ENCODE results near the gene NUDT8. TPM values are rescaled to one million over a fixed set of nuclear protein-coding genes. Genes with fewer than 3 reads are reported as not detected.

Gene NUDT8, protein sequence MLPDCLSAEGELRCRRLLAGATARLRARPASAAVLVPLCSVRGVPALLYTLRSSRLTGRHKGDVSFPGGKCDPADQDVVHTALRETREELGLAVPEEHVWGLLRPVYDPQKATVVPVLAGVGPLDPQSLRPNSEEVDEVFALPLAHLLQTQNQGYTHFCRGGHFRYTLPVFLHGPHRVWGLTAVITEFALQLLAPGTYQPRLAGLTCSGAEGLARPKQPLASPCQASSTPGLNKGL
- total RNA-seq, result 5.2 TPM

DNA sequence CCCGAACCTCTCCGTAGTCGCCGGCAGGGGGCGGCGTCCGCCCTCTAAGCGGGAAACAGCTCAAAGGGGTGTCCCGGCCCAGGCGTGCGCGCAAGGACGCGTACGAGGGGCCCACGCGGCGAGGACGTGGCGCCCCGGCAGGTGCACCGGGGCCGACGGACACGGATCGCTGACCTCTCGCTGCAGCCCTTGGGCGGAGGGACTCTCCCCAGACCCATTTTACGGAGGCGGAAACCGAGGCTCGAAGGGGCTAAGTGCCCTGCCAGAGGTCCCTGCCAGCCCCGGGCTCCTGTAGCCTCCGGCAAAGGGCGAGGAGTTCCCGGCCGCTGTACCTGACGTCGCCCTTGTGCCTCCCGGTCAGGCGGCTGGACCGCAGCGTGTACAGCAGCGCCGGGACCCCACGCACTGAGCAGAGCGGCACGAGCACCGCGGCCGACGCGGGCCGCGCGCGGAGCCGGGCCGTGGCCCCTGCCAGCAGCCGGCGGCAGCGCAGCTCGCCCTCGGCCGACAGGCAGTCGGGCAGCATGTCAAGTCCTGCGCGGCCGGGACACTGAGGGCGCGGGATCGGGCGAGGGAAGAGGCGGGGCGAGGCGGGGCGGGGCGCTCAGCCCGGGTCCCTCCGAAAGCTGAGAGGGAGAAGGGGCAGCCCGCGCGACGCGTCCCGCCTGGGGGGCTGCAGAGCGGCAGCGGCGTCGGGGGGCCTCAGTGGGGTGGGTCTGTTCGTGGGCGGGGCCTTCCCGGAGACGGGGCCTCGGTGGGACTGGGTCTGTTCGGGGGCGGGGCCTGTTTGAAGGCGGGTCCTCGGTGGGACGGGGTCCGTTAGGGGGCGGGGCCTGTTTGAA is at the start of gene NUDT8:
TSS of gene NUDT8 (minus strand) at position 552 of the 842 bp plus-strand sequence. CDS start at position 526, 26 bp downstream.
- H3K27me3 ChIP-seq (ENCODE audit: control insufficient read depth in 3 of 3, insufficient read depth in 3 of 3, low read length in 3 of 3), result peaks cover 0 to 6% (median 3%) of the 10 kb centered on the region in 3 donors
- peak within 1 kb of the TSS; percentile 76 to 83 (median 82) for H3K4me3 ChIP-seq (ENCODE audit: low read length in 3 of 3)
- H3K9me3 ChIP-seq (ENCODE audit: control insufficient read depth in 3 of 3, low read length in 3 of 3), result no peaks in the 10 kb centered on the region
- H3K27ac ChIP-seq (ENCODE audit: low read depth, low read length), result peak within 1 kb of the TSS; percentile 83
- H3K36me3 ChIP-seq (ENCODE audit: control insufficient read depth in 3 of 3, insufficient read depth in 3 of 3, low read length in 3 of 3), result no peaks in the 10 kb centered on the region
- H3K4me1 ChIP-seq (ENCODE audit: control insufficient read depth in 3 of 3, insufficient read depth in 3 of 3, low read length in 3 of 3), result peaks cover 11 to 21% (median 16%) of the 10 kb centered on the region in 3 donors
- H3K9ac ChIP-seq (ENCODE audit: low read depth in 1 of 3, low read length in 3 of 3), result peak within 1 kb of the TSS; percentile 78 to 85 (median 80)

DNA sequence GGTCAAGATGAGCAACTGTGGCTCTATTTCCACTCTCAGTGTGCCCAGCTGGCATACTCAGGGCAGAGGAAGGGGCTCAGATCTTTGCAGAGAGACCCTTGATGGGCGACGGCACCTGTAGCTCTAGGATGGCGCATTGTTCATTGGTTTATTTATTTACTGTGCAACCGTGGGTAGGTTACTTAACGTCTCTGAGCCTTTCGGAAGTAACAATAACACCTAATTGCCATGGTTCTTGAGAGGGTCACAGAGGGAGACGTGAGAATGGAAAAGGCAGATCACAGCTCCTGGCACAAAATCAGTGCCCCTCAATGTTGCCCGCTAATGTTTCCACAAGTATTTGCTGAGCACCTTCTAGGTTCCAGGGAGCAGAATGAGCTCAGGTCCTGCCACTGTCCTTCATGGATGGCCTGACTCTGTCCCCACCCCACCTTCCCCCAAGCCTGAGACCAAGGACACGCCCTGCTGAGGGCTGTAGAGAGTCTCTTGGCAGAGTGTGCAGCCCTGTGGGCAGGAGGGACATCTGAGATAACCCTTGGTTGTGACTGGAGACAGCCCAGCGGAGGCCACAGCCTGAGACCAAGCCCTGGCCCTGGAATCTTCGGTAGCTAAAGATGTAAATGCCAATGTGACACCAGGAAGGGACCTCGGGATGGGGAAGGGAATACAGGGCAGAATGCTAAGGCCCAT is 45.5 kb upstream of the NUDT8 start:
- no peaks in the 10 kb centered on the region for H3K36me3 ChIP-seq (ENCODE audit: control insufficient read depth in 3 of 3, insufficient read depth in 3 of 3, low read length in 3 of 3)
- no peak overlapping the region for H3K27ac ChIP-seq (ENCODE audit: low read depth, low read length)
- no peaks in the 10 kb centered on the region for H3K4me1 ChIP-seq (ENCODE audit: control insufficient read depth in 3 of 3, insufficient read depth in 3 of 3, low read length in 3 of 3)
- no peak overlapping the region for H3K4me3 ChIP-seq (ENCODE audit: low read length in 3 of 3)
- no peak overlapping the region for H3K9ac ChIP-seq (ENCODE audit: low read depth in 1 of 3, low read length in 3 of 3)
- peaks cover 20 to 37% (median 26%) of the 10 kb centered on the region in 3 donors for H3K27me3 ChIP-seq (ENCODE audit: control insufficient read depth in 3 of 3, insufficient read depth in 3 of 3, low read length in 3 of 3)
- no peaks in the 10 kb centered on the region for H3K9me3 ChIP-seq (ENCODE audit: control insufficient read depth in 3 of 3, low read length in 3 of 3)

DNA sequence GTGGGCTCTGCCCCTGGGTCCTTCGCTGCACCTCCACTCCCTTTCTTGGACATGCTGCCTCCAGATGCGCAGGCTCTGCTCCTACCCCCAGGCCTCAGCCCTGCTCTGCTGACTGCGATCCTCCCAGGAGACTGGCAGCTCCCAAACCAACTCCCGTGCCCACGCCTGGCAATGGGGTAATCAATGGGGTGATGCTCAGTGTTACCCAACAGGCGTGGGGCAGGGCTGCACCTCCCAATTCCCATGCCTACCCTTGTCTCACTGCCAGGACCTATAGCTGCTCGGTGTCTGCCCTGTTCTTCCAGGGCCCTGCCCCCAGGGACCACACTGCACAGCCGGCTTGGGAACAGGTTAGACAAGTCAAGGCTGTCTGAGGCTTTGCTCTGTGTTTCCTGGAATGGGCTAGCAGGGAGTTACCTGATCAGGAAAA is 44.7 kb upstream of the NUDT8 start, which contains the start of gene ALDH3B2:
TSS of gene ALDH3B2 (minus strand) at position 182 of the 430 bp plus-strand sequence. CDS start 7,688 bp downstream, outside the sequence.
- peaks cover 20 to 37% (median 28%) of the 10 kb centered on the region in 3 donors for H3K27me3 ChIP-seq (ENCODE audit: control insufficient read depth in 3 of 3, insufficient read depth in 3 of 3, low read length in 3 of 3)
- H3K4me3 ChIP-seq (ENCODE audit: low read length in 3 of 3), result no peak within 1 kb of the TSS
- no peak within 1 kb of the TSS for H3K9ac ChIP-seq (ENCODE audit: low read depth in 1 of 3, low read length in 3 of 3)
- H3K27ac ChIP-seq (ENCODE audit: low read depth, low read length), result no peak within 1 kb of the TSS
- no peaks in the 10 kb centered on the region for H3K9me3 ChIP-seq (ENCODE audit: control insufficient read depth in 3 of 3, low read length in 3 of 3)
- no peaks in the 10 kb centered on the region for H3K4me1 ChIP-seq (ENCODE audit: control insufficient read depth in 3 of 3, insufficient read depth in 3 of 3, low read length in 3 of 3)
- H3K36me3 ChIP-seq (ENCODE audit: control insufficient read depth in 3 of 3, insufficient read depth in 3 of 3, low read length in 3 of 3), result no peaks in the 10 kb centered on the region

DNA sequence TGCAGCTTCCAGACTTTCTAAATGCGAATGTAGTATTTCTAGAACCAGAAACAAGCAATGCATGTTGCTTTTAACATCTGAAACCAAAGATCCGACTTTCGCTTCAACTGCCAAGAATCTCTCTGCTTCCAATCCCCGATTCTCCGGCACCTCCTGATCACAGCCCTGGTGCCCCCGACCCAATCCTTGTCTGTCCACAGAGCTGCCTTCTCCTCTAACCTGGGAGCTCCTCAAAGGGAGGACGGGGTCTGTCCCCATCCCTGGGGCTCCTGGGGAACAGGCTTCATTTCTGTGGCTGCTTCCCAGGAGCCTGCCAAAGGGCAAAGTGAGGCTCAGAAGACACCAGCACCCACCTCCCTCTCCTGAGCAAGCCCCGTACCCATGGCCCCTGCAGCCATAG is 44.2 kb upstream of the NUDT8 start:
- Histone ChIP-seq H3K9me3 (ENCODE audit: control insufficient read depth in 3 of 3, low read length in 3 of 3) (no peaks in the 10 kb centered on the region), H3K27me3 (ENCODE audit: control insufficient read depth in 3 of 3, insufficient read depth in 3 of 3, low read length in 3 of 3) (peaks cover 20 to 37% (median 31%) of the 10 kb centered on the region in 3 donors), H3K4me1 (ENCODE audit: control insufficient read depth in 3 of 3, insufficient read depth in 3 of 3, low read length in 3 of 3) (no peaks in the 10 kb centered on the region), H3K27ac (ENCODE audit: low read depth, low read length) (no peak overlapping the region), H3K9ac (ENCODE audit: low read depth in 1 of 3, low read length in 3 of 3) (no peak overlapping the region), H3K4me3 (ENCODE audit: low read length in 3 of 3) (no peak overlapping the region), H3K36me3 (ENCODE audit: control insufficient read depth in 3 of 3, insufficient read depth in 3 of 3, low read length in 3 of 3) (no peaks in the 10 kb centered on the region)

DNA sequence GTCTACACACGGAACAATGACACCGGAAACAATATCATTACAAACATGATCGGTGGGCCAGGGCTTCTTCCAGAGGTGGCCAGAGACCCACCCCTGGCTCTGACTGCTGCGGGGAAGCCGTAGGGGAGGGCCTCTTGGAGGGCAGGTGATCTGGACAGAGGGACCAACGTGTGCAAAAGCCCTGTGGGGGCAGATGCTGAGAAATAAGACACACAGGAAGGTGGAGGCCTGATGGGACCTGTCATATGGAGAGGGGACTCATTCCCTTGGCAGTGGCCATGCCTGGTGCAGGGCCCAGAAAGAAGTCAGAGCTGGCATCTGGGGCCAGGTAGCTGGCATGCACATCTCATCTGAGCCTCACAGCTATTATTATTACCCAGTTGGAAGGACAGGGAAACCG is 43.6 kb upstream of the NUDT8 start:
- no peak overlapping the region for H3K27ac ChIP-seq (ENCODE audit: low read depth, low read length)
- no peak overlapping the region for H3K4me3 ChIP-seq (ENCODE audit: low read length in 3 of 3)
- H3K36me3 ChIP-seq (ENCODE audit: control insufficient read depth in 3 of 3, insufficient read depth in 3 of 3, low read length in 3 of 3), result no peaks in the 10 kb centered on the region
- no peaks in the 10 kb centered on the region for H3K4me1 ChIP-seq (ENCODE audit: control insufficient read depth in 3 of 3, insufficient read depth in 3 of 3, low read length in 3 of 3)
- H3K9me3 ChIP-seq (ENCODE audit: control insufficient read depth in 3 of 3, low read length in 3 of 3), result no peaks in the 10 kb centered on the region
- no peak overlapping the region for H3K9ac ChIP-seq (ENCODE audit: low read depth in 1 of 3, low read length in 3 of 3)
- peaks cover 20 to 37% (median 31%) of the 10 kb centered on the region in 3 donors for H3K27me3 ChIP-seq (ENCODE audit: control insufficient read depth in 3 of 3, insufficient read depth in 3 of 3, low read length in 3 of 3)

DNA sequence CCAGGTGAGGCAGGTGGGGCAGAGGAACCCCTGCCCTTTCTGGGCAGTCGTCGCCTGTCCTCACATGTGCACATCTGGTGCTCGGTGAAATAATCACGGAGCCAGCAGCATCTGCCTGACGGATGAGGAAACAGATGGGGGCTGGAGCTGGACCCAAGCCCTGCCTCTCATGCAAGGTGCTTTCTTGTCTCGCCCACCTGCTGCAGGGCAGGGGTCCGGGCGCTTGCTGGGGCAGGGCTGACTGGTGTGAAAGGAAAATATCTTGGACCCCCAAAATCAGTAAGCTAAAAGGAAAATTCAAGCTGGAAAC is 41.4 kb upstream of the NUDT8 start:
- Histone ChIP-seq H3K9ac (ENCODE audit: low read depth in 1 of 3, low read length in 3 of 3) (no peak overlapping the region), H3K27ac (ENCODE audit: low read depth, low read length) (no peak overlapping the region), H3K4me3 (ENCODE audit: low read length in 3 of 3) (no peak overlapping the region), H3K9me3 (ENCODE audit: control insufficient read depth in 3 of 3, low read length in 3 of 3) (no peaks in the 10 kb centered on the region), H3K36me3 (ENCODE audit: control insufficient read depth in 3 of 3, insufficient read depth in 3 of 3, low read length in 3 of 3) (no peaks in the 10 kb centered on the region), H3K4me1 (ENCODE audit: control insufficient read depth in 3 of 3, insufficient read depth in 3 of 3, low read length in 3 of 3) (no peaks in the 10 kb centered on the region), H3K27me3 (ENCODE audit: control insufficient read depth in 3 of 3, insufficient read depth in 3 of 3, low read length in 3 of 3) (peaks cover 20 to 37% (median 31%) of the 10 kb centered on the region in 3 donors)

DNA sequence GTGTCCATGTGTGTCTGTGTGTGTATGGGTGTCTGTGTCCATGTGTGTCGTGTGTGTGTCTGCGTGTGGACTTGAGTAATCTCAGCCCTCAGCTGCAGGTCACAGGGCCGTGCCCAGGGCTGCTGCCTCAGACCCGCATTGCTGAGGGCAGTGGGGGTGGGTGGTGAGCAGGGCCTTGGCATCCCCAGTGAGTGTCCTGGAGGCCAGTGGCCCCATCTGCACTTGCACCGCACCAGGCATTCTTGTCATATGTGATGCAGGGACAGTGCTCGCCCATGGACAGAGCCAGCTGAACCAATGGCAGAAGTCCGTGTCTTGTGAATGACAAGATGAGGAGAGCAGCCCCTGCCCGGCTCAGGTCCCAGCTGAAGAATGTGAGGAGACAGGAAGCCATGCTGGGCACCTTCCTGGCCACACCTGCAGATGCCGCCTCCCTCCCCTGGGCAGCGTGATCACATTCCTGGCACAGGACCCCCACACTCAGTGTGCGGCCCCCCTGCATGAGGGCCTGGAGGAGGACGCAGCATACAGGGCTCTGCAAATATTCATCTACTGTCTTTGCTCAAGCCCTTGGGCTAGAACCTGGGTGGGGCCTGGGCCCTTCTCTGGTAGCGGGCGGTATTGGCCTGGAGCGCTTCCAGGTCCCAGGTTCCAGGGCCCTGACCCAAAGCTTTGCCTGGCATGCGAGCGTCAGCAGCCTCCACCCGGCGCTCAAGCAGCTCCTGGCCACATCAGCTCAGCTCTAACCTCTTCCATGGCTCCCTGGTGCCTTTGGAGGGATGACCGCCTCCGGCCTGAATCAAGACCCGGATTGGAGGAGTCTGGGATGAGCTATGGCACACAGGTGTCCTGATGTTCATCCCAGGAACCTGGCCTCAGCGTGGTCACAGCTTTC is 40.8 kb upstream of the NUDT8 start:
- Histone ChIP-seq H3K9me3 (ENCODE audit: control insufficient read depth in 3 of 3, low read length in 3 of 3) (no peaks in the 10 kb centered on the region), H3K4me1 (ENCODE audit: control insufficient read depth in 3 of 3, insufficient read depth in 3 of 3, low read length in 3 of 3) (no peaks in the 10 kb centered on the region), H3K4me3 (ENCODE audit: low read length in 3 of 3) (no peak overlapping the region), H3K9ac (ENCODE audit: low read depth in 1 of 3, low read length in 3 of 3) (no peak overlapping the region), H3K36me3 (ENCODE audit: control insufficient read depth in 3 of 3, insufficient read depth in 3 of 3, low read length in 3 of 3) (no peaks in the 10 kb centered on the region), H3K27ac (ENCODE audit: low read depth, low read length) (no peak overlapping the region), H3K27me3 (ENCODE audit: control insufficient read depth in 3 of 3, insufficient read depth in 3 of 3, low read length in 3 of 3) (peaks cover 20 to 35% (median 30%) of the 10 kb centered on the region in 3 donors)

DNA sequence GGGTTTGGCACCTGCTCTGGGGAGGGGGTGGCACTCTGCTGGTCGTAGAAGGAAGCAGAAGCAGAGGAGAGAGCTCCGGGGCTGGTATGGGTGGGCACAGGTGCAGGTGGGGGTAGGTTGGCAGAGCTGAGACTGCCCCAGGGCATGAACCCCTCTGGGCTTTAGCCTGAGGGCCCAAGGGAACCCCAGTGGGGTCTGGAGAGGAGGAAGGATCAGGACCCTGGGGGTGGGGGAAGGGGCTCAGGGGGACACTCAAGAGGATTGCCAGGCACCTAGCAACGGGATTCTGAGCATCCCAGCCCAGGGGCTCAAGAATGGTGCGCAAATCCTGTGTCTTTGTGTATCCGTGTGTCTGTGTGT is 38.4 kb upstream of the NUDT8 start:
- Histone ChIP-seq H3K9me3 (ENCODE audit: control insufficient read depth in 3 of 3, low read length in 3 of 3) (no peaks in the 10 kb centered on the region), H3K4me3 (ENCODE audit: low read length in 3 of 3) (no peak overlapping the region), H3K36me3 (ENCODE audit: control insufficient read depth in 3 of 3, insufficient read depth in 3 of 3, low read length in 3 of 3) (no peaks in the 10 kb centered on the region), H3K27me3 (ENCODE audit: control insufficient read depth in 3 of 3, insufficient read depth in 3 of 3, low read length in 3 of 3) (peaks cover 5 to 15% (median 7%) of the 10 kb centered on the region in 3 donors), H3K27ac (ENCODE audit: low read depth, low read length) (no peak overlapping the region), H3K4me1 (ENCODE audit: control insufficient read depth in 3 of 3, insufficient read depth in 3 of 3, low read length in 3 of 3) (no peaks in the 10 kb centered on the region), H3K9ac (ENCODE audit: low read depth in 1 of 3, low read length in 3 of 3) (no peak overlapping the region)

DNA sequence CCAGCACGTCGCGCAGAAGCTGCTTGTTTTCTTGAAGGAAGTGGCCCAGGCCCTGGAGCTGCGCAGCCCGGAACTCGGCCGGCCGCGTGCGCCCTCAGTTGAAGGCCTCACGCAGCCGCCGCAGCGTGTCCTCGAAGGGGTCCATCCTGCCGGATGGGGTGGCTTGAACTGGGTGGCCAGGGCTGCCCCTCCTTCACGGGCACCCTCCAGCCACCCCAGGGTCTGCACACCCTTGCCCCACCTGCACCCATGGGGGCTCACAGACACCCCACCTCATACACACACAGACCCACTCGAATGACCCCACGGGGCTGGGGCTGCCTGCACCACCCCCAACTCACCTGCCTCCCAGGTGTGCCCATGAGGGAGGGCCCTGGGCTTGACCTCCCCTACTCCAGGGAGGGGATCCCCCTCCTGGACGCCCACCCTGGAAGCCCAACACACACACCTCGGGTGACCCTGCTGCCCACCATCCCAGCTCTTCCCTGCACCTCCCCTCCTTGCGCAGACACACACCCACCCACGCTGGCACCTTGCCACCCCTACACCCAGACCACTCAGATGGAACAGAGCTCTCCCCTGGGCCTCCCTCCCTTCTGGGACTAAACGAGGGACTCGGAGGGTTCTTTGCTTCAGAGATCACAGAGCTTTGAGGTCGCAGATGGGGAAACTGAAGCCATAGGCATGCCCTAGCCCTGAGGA is 37.9 kb upstream of the NUDT8 start:
- Histone ChIP-seq H3K9me3 (ENCODE audit: control insufficient read depth in 3 of 3, low read length in 3 of 3) (no peaks in the 10 kb centered on the region), H3K27me3 (ENCODE audit: control insufficient read depth in 3 of 3, insufficient read depth in 3 of 3, low read length in 3 of 3) (peaks cover 5 to 14% (median 7%) of the 10 kb centered on the region in 3 donors), H3K27ac (ENCODE audit: low read depth, low read length) (no peak overlapping the region), H3K4me1 (ENCODE audit: control insufficient read depth in 3 of 3, insufficient read depth in 3 of 3, low read length in 3 of 3) (no peaks in the 10 kb centered on the region), H3K36me3 (ENCODE audit: control insufficient read depth in 3 of 3, insufficient read depth in 3 of 3, low read length in 3 of 3) (no peaks in the 10 kb centered on the region), H3K4me3 (ENCODE audit: low read length in 3 of 3) (no peak overlapping the region), H3K9ac (ENCODE audit: low read depth in 1 of 3, low read length in 3 of 3) (no peak overlapping the region)
